ENCODE data around the gene LGR4.

- no peak for TF ChIP-seq CTCF (IDR thresholded peaks at IDR 0.05)
- TF ChIP-seq POLR2A (IDR thresholded peaks at IDR 0.05), result no peak
Observed at GRCh38 chr11:27509908-27510307, 37.3 kb upstream of the LGR4 start.

Measured in Peyer's patch (tissue), 4 donors.